NT2/D1 (cell line): ENCODE measurements around the gene FKBP7.

ENCODE experiments used
- YY1 ChIP-seq: IDR thresholded peaks from 2 replicates; pipeline ENCODE4 v1.6.1; 2011; ENCODE audit not compliant: insufficient read length, insufficient read depth
- ZNF274 ChIP-seq: IDR thresholded peaks from 2 replicates; pipeline ENCODE4 v1.6.1; 2011; ENCODE audit warnings: mild to moderate bottlenecking, low read depth, low read length

DNA sequence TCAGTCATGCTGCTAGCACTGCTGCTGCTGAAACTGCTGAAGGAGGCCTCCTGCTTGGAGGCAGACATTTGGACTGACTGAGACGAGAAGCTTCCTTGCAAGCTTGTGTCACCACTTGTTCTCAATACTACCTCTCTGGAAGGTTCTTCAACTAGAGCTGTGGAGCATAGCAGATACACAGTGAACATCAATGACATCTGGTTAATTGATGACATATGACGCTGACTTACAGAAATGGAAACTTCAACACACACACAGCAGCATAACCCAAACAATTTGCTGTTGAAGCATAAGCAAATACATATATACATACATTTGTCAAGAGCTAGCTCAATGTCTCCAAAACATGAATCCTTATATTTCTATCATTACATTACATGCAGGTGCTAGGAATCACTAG, 49.2 kb upstream of the FKBP7 start:
- no peak for TF ChIP-seq ZNF274
- no peak for TF ChIP-seq YY1
